Liver (tissue), 3 donors: Measurements from ENCODE around the gene PTPRN2.

Experiments used
- TAF1 ChIP-seq: conservative IDR thresholded peaks from 2 replicates; pipeline ENCODE4 v1.6.1; 2016; ENCODE audit warnings: antibody characterized with exemption, mild to moderate bottlenecking
- YY1 ChIP-seq: IDR thresholded peaks from 2 replicates; pipeline ENCODE4 v1.6.1; 2016; ENCODE audit warnings: antibody characterized with exemption, mild to moderate bottlenecking
- TF ChIP-seq, protein P1 (sequence below): IDR thresholded peaks from 2 replicates; pipeline ENCODE4 v1.6.1; 2016; ENCODE audit warnings: antibody characterized with exemption
- TF ChIP-seq, protein P2 (sequence below): fragments of 150-350 bp; IDR thresholded peaks from 2 replicates; pipeline ENCODE4 v1.5.1; 2017; ENCODE audit warnings: improper control_type of control experiment, low read depth, low read length; ENCODE audit not compliant: missing input control
- donor health status: healthy.
- donor health status: healthy.

DNA sequence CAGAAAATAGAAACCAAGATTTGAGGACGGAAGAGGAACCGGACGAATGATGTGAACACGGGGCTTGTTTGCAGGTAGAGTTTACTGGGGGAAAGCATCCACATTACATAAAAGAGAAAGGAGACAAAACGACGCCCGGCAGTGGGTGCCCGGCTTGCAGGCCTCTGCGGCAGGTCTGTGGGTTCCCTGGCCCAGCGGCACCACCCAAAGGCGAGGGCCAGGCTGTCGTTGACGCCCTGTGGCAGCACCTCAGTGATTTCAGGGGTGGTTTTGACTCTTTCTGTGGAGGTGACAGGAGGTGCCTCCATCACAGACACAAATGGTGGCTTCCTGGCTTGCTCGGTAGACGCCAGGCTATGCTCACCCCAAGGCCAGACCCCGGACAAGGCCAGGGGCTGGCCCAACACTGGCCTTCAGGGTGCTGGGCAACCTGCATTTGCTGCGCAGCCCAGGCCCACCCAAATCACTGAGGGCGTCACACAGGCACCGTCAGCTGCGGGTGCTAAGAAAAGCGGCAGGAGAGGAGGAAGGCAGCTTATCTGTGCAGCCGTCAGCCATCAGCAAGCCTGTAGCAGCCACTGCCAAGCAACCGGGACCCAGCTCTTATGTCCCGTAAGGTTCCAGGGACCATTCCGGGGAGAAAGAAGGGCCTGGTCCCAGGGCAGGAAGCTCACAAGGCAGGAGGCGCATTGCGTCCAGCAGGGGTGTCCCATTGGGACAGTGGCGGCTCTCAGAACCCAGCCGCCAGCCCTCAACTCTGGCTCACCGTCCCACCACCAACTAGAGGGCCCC lies 230.3 kb downstream of the PTPRN2 start:
- TF ChIP-seq, protein P1, sequence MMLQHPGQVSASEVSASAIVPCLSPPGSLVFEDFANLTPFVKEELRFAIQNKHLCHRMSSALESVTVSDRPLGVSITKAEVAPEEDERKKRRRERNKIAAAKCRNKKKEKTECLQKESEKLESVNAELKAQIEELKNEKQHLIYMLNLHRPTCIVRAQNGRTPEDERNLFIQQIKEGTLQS = no peak
- TF ChIP-seq, protein P2, sequence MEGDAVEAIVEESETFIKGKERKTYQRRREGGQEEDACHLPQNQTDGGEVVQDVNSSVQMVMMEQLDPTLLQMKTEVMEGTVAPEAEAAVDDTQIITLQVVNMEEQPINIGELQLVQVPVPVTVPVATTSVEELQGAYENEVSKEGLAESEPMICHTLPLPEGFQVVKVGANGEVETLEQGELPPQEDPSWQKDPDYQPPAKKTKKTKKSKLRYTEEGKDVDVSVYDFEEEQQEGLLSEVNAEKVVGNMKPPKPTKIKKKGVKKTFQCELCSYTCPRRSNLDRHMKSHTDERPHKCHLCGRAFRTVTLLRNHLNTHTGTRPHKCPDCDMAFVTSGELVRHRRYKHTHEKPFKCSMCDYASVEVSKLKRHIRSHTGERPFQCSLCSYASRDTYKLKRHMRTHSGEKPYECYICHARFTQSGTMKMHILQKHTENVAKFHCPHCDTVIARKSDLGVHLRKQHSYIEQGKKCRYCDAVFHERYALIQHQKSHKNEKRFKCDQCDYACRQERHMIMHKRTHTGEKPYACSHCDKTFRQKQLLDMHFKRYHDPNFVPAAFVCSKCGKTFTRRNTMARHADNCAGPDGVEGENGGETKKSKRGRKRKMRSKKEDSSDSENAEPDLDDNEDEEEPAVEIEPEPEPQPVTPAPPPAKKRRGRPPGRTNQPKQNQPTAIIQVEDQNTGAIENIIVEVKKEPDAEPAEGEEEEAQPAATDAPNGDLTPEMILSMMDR = no peak
- no peak for TF ChIP-seq TAF1
- no peak for TF ChIP-seq YY1
